ENCODE data around the gene MTRF1.

- TF ChIP-seq CTCF (IDR thresholded peaks at IDR 0.05) (no peak), POLR2A (IDR thresholded peaks at IDR 0.05) (no peak), POLR2AphosphoS5 (IDR thresholded peaks at IDR 0.05) (no peak), EP300 (IDR thresholded peaks at IDR 0.05) (no peak)
Measured at GRCh38 chr13:41267106-41267505, 3.7 kb upstream of the MTRF1 start.

Measured in suprapubic skin (tissue), 4 donors.